GM12872 (cell line): ENCODE measurements around the gene BSPH1.

Experiments
- TF ChIP-seq, protein P1 (sequence below): IDR thresholded peaks from 3 replicates; pipeline ENCODE4 v1.5.1; 2011; ENCODE audit warnings: low read depth, mild to moderate bottlenecking, low read length, moderate library complexity; ENCODE audit not compliant: insufficient read depth

The BSPH1 gene

GRCh38 chr19:47994209-47994802 is 2.3 kb upstream of the BSPH1 start, which contains the start of gene ELSPBP1:
Gene ELSPBP1, plus strand, starts transcription at chr19:47994632. Its CDS starts 14,036 bp downstream, at chr19:48008668.
- TF ChIP-seq, protein P1, sequence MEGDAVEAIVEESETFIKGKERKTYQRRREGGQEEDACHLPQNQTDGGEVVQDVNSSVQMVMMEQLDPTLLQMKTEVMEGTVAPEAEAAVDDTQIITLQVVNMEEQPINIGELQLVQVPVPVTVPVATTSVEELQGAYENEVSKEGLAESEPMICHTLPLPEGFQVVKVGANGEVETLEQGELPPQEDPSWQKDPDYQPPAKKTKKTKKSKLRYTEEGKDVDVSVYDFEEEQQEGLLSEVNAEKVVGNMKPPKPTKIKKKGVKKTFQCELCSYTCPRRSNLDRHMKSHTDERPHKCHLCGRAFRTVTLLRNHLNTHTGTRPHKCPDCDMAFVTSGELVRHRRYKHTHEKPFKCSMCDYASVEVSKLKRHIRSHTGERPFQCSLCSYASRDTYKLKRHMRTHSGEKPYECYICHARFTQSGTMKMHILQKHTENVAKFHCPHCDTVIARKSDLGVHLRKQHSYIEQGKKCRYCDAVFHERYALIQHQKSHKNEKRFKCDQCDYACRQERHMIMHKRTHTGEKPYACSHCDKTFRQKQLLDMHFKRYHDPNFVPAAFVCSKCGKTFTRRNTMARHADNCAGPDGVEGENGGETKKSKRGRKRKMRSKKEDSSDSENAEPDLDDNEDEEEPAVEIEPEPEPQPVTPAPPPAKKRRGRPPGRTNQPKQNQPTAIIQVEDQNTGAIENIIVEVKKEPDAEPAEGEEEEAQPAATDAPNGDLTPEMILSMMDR: no peak

DNA sequence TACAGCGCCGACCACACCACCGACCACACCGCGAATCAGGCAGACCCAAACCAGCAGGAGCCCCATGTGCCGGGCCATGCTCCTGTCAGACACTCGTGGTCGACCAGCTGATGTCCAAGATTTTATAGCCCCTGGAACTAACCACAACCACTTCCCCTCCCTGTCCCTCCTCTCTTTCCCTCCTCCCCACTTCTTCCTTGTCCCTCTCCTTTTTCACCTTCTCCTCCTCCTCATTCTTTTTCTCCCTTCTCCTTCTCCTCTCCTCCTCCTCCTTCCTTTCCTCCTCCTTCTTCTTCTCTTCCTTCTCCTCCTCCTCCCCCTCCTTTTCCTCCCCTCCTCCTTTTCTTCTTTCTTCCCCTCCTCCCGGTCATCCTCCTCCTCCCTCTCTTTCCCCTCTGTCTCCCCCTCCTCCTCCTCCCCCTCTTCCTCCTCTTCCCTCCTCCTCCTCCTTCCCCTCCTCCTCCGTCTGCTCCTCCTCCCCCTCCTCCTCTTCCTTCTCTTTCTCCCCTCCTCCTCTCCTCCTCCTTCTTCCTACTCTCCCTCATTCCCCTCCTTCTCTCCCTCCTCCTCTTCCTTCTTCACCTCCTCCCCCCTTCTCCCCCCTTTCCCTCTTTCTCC is 670 bp downstream of the BSPH1 start:
- TF ChIP-seq, protein P1: no peak

DNA sequence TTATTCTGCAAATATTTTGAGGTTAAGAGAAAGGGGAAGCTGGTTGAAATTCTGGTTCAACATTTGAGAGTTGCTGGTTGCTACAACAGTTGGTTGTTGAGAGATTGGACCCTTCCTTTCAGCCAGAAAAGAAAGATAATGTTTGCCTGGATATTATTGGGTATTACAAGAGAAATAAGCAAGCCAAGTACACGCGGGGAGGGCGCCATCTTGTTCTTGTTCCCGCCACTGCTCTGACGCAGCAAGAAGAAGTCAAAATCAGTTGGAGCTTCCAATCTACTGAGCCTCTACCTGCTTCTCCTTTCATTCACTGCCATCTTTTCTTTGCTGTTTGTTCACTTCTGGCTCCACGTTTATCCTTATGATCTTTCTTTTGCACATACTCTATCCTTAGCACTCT is 18.4 kb downstream of the BSPH1 start:
- TF ChIP-seq, protein P1: no peak

GRCh38 chr19:47949852-47950521 is 42.0 kb downstream of the BSPH1 start:
- TF ChIP-seq, protein P1: peak; percentile 42; the same call in 1 of the 3 replicates
